ENCODE data around the gene HINFP.
"Not testable (repeated sequence)": the region's sequence is repeated elsewhere in the genome, so short reads cannot be mapped to it uniquely, and the experiment has no call there.

HINFP gene

GRCh38 chr11:119158467-119158866 lies 37.1 kb downstream of the HINFP start:
- no peak for DNase-seq

GRCh38 chr11:119160151-119160550 lies 38.8 kb downstream of the HINFP start:
- no peak for DNase-seq

GRCh38 chr11:119161871-119162270 lies 40.5 kb downstream of the HINFP start:
- no peak for DNase-seq

- no peak for DNase-seq
Measured at GRCh38 chr11:119166368-119167076, 45.1 kb downstream of the HINFP start.

GRCh38 chr11:119167077-119167458 lies 45.7 kb downstream of the HINFP start:
- not testable (repeated sequence) for DNase-seq

GRCh38 chr11:119167933-119168332 lies 46.6 kb downstream of the HINFP start:
- no peak for DNase-seq

GRCh38 chr11:119168471-119169281 lies 47.3 kb downstream of the HINFP start, which contains the start of gene NLRX1:
NLRX1 (plus strand) TSS chr11:119168725; CDS start chr11:119171404, 2,679 bp downstream.
- peak; percentile 83 for DNase-seq

GRCh38 chr11:119169282-119169719 lies 47.9 kb downstream of the HINFP start:
- no peak for DNase-seq

GRCh38 chr11:119172513-119172912 lies 51.1 kb downstream of the HINFP start:
- no peak for DNase-seq

GRCh38 chr11:119173453-119173852 lies 52.1 kb downstream of the HINFP start:
- DNase-seq = no peak

- no peak for DNase-seq
Measured at GRCh38 chr11:119175493-119176077, 54.2 kb downstream of the HINFP start.

- DNase-seq = no peak
Measured at GRCh38 chr11:119178166-119178680, 56.8 kb downstream of the HINFP start.

- no peak for DNase-seq
Measured at GRCh38 chr11:119179342-119179741, 58.0 kb downstream of the HINFP start.

GRCh38 chr11:119179983-119180382 lies 58.6 kb downstream of the HINFP start:
- DNase-seq = peak; percentile 46

- no peak for DNase-seq
Measured at GRCh38 chr11:119180729-119181676, 59.6 kb downstream of the HINFP start.

- DNase-seq = peak; percentile 23
Measured at GRCh38 chr11:119181677-119182412, 60.5 kb downstream of the HINFP start.

GRCh38 chr11:119184399-119184798 lies 63.0 kb downstream of the HINFP start:
- DNase-seq = not testable (repeated sequence)
